ENCODE data around the gene EHMT1.

GRCh38 chr9:137583957-137584356 lies 34.8 kb upstream of the EHMT1 start:
- TF ChIP-seq CTCF (conservative IDR thresholded peaks at IDR 0.05; ENCODE audit: low read length), result no peak
- TF ChIP-seq EZH2phosphoT487 (IDR thresholded peaks at IDR 0.05; ENCODE audit: borderline replicate concordance, low read depth, low read length), result no peak
